LNCaP clone FGC (cell line): ENCODE results near the gene ST6GALNAC3.

Experiments
- DNase-seq: peaks from one replicate; pipeline ENCODE4 v3.0.0-alpha.2; 2011; ENCODE audit warnings: low read depth
- H3K4me3 ChIP-seq: 2 replicates; pipeline ENCODE4 v1.5.1; 2011; ENCODE audit warnings: mild to moderate bottlenecking, low read depth, low read length, control low read depth
- CTCF ChIP-seq: IDR thresholded peaks from 2 replicates; pipeline ENCODE4 v1.5.1; 2012; ENCODE audit warnings: mild to moderate bottlenecking; ENCODE audit not compliant: control insufficient read depth, insufficient read depth; ENCODE audit errors: extremely low read depth

Gene ST6GALNAC3

GRCh38 chr1:76430531-76430930 lies 356.0 kb downstream of the ST6GALNAC3 start:
- TF ChIP-seq CTCF = no peak
- H3K4me3 ChIP-seq = no peak overlapping the region
- no peak for DNase-seq

GRCh38 chr1:76433526-76433925 lies 359.0 kb downstream of the ST6GALNAC3 start:
- no peak overlapping the region for H3K4me3 ChIP-seq
- TF ChIP-seq CTCF = no peak
- DNase-seq = no peak

DNA sequence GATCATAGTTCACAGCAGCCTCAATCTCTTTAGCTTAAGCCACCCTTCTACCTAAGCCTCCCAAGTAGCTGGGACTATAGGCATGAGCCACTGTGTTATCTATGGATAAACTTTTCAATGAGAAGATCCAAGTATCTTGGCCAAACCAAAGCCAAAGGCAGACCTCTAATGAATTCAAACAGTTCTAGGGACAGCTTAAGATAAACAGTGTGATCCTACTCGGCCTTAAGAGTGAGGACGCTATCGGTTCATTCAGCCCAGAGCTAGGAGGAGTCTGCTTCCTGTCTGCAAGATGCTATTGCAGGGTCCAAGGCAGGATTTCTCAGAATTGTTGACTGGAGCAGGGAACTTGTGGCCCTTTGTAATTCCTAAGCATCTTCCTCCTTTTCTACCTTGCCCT lies 368.7 kb downstream of the ST6GALNAC3 start:
- no peak overlapping the region for H3K4me3 ChIP-seq
- DNase-seq = no peak
- TF ChIP-seq CTCF = no peak

- H3K4me3 ChIP-seq = no peak overlapping the region
- no peak for TF ChIP-seq CTCF
- DNase-seq = no peak
These were observed 370.2 kb downstream of the ST6GALNAC3 start for GRCh38 chr1:76444773-76445172.

DNA sequence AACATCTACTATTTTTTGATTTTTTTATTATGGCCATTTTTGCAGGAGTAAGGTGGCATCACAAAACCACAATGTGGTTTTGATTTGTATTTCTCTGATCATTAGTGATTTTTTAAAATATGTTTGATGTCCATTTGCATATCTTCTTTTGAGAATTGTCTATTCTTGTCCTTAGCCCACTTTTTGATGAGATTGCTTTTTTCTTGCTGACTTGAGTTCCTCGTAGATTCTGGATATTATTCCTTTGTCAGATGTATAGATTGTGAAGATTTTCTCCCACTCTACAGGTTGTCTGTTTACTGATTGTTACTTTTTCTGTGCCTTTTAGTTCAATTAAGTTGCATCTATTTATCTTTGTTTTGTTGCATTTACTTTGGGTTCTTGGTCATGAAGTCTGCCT lies 375.7 kb downstream of the ST6GALNAC3 start:
- no peak for TF ChIP-seq CTCF
- no peak for DNase-seq

GRCh38 chr1:76463278-76463677 lies 388.7 kb downstream of the ST6GALNAC3 start:
- H3K4me3 ChIP-seq = no peak overlapping the region
- no peak for TF ChIP-seq CTCF
- no peak for DNase-seq

More for the DNA sequence above, 375.7 kb downstream of the ST6GALNAC3 start:
- no peak overlapping the region for H3K4me3 ChIP-seq

DNA sequence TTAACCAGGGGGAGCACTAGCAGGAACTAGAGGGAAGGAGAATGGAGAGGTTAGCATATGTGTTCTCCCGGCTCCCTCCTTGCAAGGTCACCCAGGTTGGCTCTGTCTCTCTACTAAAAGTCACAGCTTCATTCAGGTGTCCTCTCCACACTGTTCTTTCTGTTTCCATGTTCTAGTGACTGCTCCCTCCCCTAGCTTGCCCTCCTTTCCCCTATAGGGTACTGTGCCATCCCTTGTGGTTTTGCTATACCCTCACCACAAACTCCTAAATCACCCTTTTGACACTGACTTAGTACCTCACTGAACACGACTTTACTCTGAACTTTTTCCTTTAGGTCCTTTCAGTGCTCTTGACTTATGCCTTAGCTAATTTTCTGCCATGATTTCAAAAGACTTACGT lies 389.3 kb downstream of the ST6GALNAC3 start:
- no peak overlapping the region for H3K4me3 ChIP-seq
- TF ChIP-seq CTCF = no peak
- DNase-seq = no peak
